Measurements from ENCODE around the gene RASGEF1B.

DNA sequence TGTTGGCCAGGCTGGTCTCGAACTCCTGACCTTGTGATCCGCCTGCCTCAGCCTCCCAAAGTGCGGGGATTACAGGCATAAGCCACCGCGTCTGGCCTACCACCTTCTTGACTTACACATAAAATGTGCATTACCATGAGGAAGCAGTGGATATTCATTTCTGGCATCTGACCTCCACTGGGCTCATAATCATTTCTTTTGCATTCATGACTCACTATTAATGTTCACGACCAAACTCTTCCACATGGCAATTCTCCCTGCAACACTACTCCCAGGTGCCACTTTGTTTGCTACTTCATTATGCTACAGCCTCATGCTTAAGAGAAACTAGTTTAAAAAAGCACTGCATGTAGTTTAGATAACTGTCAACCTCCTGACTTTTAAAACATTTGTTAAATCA is 22.7 kb downstream of the RASGEF1B start:
- no peak for TF ChIP-seq EZH2 (IDR thresholded peaks at IDR 0.05; ENCODE audit: low read length, unreplicated experiment)
- TF ChIP-seq CTCF (conservative IDR thresholded peaks at IDR 0.05; ENCODE audit: low read depth, low read length) = no peak
- TF ChIP-seq EZH2phosphoT487 (IDR thresholded peaks at IDR 0.05; ENCODE audit: borderline replicate concordance, low read length) = no peak

Data from PC-3 (cell line).